Panc1 (cell line): Measurements from ENCODE around the gene CACNB3. TPM values are rescaled to one million over a fixed set of nuclear protein-coding genes. Genes with fewer than 3 reads are reported as not detected.

Experiments used
- ATAC-seq: fragments of 200-7000 bp; cut with Tn5 transposase; 2 replicates; pipeline ENCODE4 v1.9.1; 2020; ENCODE audit warnings: mild to moderate bottlenecking, moderate library complexity
- BruUV-seq: library from RNA; stranded (reverse); fragments of 400-500 nt; replicated peaks from 2 replicates; lab custom pipeline; 2021; lab: Mats Ljungman, UMichigan
- CTCF ChIA-PET: fragments of 300-600 bp; sonication (Branson Sonifier 250); formaldehyde crosslinking; loops from one replicate; lab custom pipeline; 2022; ENCODE audit warnings: antibody characterized with exemption; lab: Charles Lee
- POLR2A ChIA-PET: fragments of 300-600 bp; sonication (Branson Sonifier 250); formaldehyde crosslinking; loops from one replicate; lab custom pipeline; 2022; ENCODE audit warnings: antibody characterized with exemption; lab: Charles Lee
- DNase-seq: peaks from one replicate; pipeline ENCODE4 v3.0.0-alpha.2; 2010; ENCODE audit warnings: low read depth, low spot score
- H3K27ac ChIP-seq: 2 replicates; pipeline ENCODE4 v1.5.1; 2011; ENCODE audit warnings: mild to moderate bottlenecking, low read length, inconsistent platforms
- H3K27me3 ChIP-seq: fragments of 200-500 bp; sonication (Bioruptor generic); 2 replicates; pipeline ENCODE4 v1.6.0; 2014; ENCODE audit warnings: low read length, inconsistent platforms; ENCODE audit not compliant: control insufficient read depth, insufficient read depth
- H3K36me3 ChIP-seq: fragments of 200-500 bp; sonication (Bioruptor generic); 2 replicates; pipeline ENCODE4 v1.5.1; 2014; ENCODE audit warnings: inconsistent platforms, mild to moderate bottlenecking, low read length, moderate library complexity; ENCODE audit not compliant: control insufficient read depth, insufficient read depth
- H3K4me1 ChIP-seq: 2 replicates; pipeline ENCODE4 v1.5.1; 2011; ENCODE audit warnings: inconsistent platforms, mild to moderate bottlenecking, low read length, moderate library complexity; ENCODE audit not compliant: control insufficient read depth, insufficient read depth
- H3K4me3 ChIP-seq, 2 experiments: 2 replicates each; pipeline ENCODE4 v1.5.1; 2011 to 2012; ENCODE audit warnings: low read depth in 2 of 2, low read length in 2 of 2, mild to moderate bottlenecking in 2 of 2, inconsistent platforms in 1 of 2, moderate library complexity in 1 of 2
- H3K9me3 ChIP-seq: fragments of 200-500 bp; sonication (Bioruptor generic); 2 replicates; pipeline ENCODE4 v1.5.1; 2014; ENCODE audit warnings: low read depth, mild to moderate bottlenecking, inconsistent platforms, low read length, moderate library complexity; ENCODE audit not compliant: control insufficient read depth, insufficient read depth
- CTCF ChIP-seq: fragments of 450-650 bp; IDR thresholded peaks from 2 replicates; pipeline ENCODE4 v1.5.1; 2017; ENCODE audit warnings: mild to moderate bottlenecking
- POLR2AphosphoS5 ChIP-seq: IDR thresholded peaks from 2 replicates; pipeline ENCODE4 v1.6.1; 2012; ENCODE audit warnings: mild to moderate bottlenecking, low read depth, low read length, moderate library complexity
- REST ChIP-seq, 2 experiments: IDR thresholded peaks; 2 replicates each; pipeline ENCODE4 v1.6.1; 2011 to 2012; ENCODE audit warnings: low read depth in 2 of 2, control low read depth in 1 of 2, low read length in 1 of 2, mild to moderate bottlenecking in 1 of 2, moderate library complexity in 1 of 2; ENCODE audit not compliant: insufficient read depth in 1 of 2
- SIN3A ChIP-seq: IDR thresholded peaks from 2 replicates; pipeline ENCODE4 v1.6.1; 2012; ENCODE audit warnings: low read depth, mild to moderate bottlenecking, low read length, moderate library complexity, borderline replicate concordance; ENCODE audit not compliant: insufficient read depth
- TCF7L2 ChIP-seq: IDR thresholded peaks from 2 replicates; pipeline ENCODE4 v1.6.1; 2011; ENCODE audit warnings: mild to moderate bottlenecking, low read depth, low read length, inconsistent platforms
- in situ Hi-C: cut with HindIII; loops from 2 replicates; pipeline ENCODE4 v1.10.0; 2016; ENCODE audit warnings: low sequenced_read_pairs, low pct_unique_long_range_greater_than_20kb
- intact Hi-C: fragments of 100-400 bp; cut with micrococcal nuclease; formaldehyde crosslinking; loops from one replicate; pipeline ENCODE4 v1.10.0; 2022; ENCODE audit not compliant: unreplicated experiment
- total RNA-seq: library from RNA; stranded (reverse); gene quantifications from one replicate; pipeline ENCODE4 v1.2.1, GENCODE V29; 2021; ENCODE audit not compliant: unreplicated experiment

Gene CACNB3
- total RNA-seq, 1 experiment from 2014 or later, result 40.5 TPM

GRCh38 chr12:48816143-48816854, 2.0 kb upstream of the CACNB3 start:
- CTCF ChIA-PET, result interaction anchor here (1.3 kb wide), 1 partner anchor 66 kb away, joined by 4 read pairs; no protein-coding TSS in a partner anchor
- BruUV-seq, result no TSS peak
- POLR2A ChIA-PET, result interaction anchor here (0.5 kb wide), 1 partner anchor 128 kb away, joined by 7 read pairs; no protein-coding TSS in a partner anchor

More at GRCh38 chr12:48816143-48816854, 2.0 kb upstream of the CACNB3 start:
- H3K4me1 ChIP-seq, result peaks cover 28% of the 10 kb centered on the region
- DNase-seq, result no peak
- peak overlapping the region; percentile 65 for H3K27ac ChIP-seq
- TF ChIP-seq SIN3A (no peak), CTCF (no peak), POLR2AphosphoS5 (no peak), REST (IDR thresholded peaks at IDR 0.05; ENCODE audit: insufficient read depth in 1 of 2, low read depth in 2 of 2, low read length in 1 of 2) (no peak), TCF7L2 (no peak)
- H3K9me3 ChIP-seq, result no peaks in the 10 kb centered on the region
- ATAC-seq, result no peak
- no peaks in the 10 kb centered on the region for H3K27me3 ChIP-seq
- intact Hi-C loops, result no loop called here
- in situ Hi-C loops, result no loop called here
- H3K4me3 ChIP-seq, result peak overlapping the region; percentile 57 to 89
- no peaks in the 10 kb centered on the region; the same call in 1 of the 2 replicates for H3K36me3 ChIP-seq
